ENCODE results near the gene OSER1.

OSER1 gene

GRCh38 chr20:44180814-44181213, 29.8 kb downstream of the OSER1 start:
- DNase-seq, result no peak

GRCh38 chr20:44176833-44177534, 33.6 kb downstream of the OSER1 start:
- DNase-seq, result no peak

GRCh38 chr20:44174996-44175765, 35.4 kb downstream of the OSER1 start:
- DNase-seq, result no peak

- DNase-seq, result no peak
These were observed 36.7 kb downstream of the OSER1 start for GRCh38 chr20:44173846-44174245.

- DNase-seq, result no peak
These were observed 37.5 kb downstream of the OSER1 start for GRCh38 chr20:44173116-44173515.

GRCh38 chr20:44172572-44172950, 38.0 kb downstream of the OSER1 start:
- DNase-seq, result no peak

GRCh38 chr20:44171775-44172571, 38.6 kb downstream of the OSER1 start:
- no peak for DNase-seq

- DNase-seq, result no peak
These were observed 39.7 kb downstream of the OSER1 start for GRCh38 chr20:44170816-44171410.

- no peak for DNase-seq
These were observed 42.8 kb downstream of the OSER1 start for GRCh38 chr20:44167736-44168135.

GRCh38 chr20:44166477-44166876, 44.1 kb downstream of the OSER1 start:
- no peak for DNase-seq

- no peak for DNase-seq
These were observed 44.6 kb downstream of the OSER1 start for GRCh38 chr20:44166008-44166407.

- DNase-seq, result no peak
These were observed 50.4 kb downstream of the OSER1 start for GRCh38 chr20:44160133-44160532.

- no peak for DNase-seq
These were observed 50.9 kb downstream of the OSER1 start for GRCh38 chr20:44159711-44160110.

- DNase-seq, result no peak
These were observed 51.4 kb downstream of the OSER1 start for GRCh38 chr20:44159125-44159524.

- no peak for DNase-seq
These were observed 53.5 kb downstream of the OSER1 start for GRCh38 chr20:44157061-44157460.

GRCh38 chr20:44154521-44155001, 56.0 kb downstream of the OSER1 start:
- peak in 1 of 51 donors; percentile 18 for DNase-seq

- no peak for DNase-seq
These were observed 56.9 kb downstream of the OSER1 start for GRCh38 chr20:44153636-44154043.

- no peak for DNase-seq
These were observed 58.8 kb downstream of the OSER1 start for GRCh38 chr20:44151621-44152416.

- no peak for DNase-seq
These were observed 64.3 kb downstream of the OSER1 start for GRCh38 chr20:44146272-44146671.
